GM06990 (cell line): ENCODE measurements around the gene HPCAL1.

Experiments used
- DNase-seq: peaks from one replicate; pipeline ENCODE4 v3.0.0-alpha.2; 2011; ENCODE audit not compliant: insufficient read length; ENCODE audit errors: extremely low read depth
- H3K27me3 ChIP-seq: replicated peaks from 2 replicates; pipeline ENCODE4 v1.6.0; 2011; ENCODE audit warnings: low read length; ENCODE audit not compliant: control insufficient read depth, insufficient read depth
- H3K36me3 ChIP-seq: 2 replicates; pipeline ENCODE4 v1.5.1; 2011; ENCODE audit warnings: low read length; ENCODE audit not compliant: control insufficient read depth, insufficient read depth
- H3K4me3 ChIP-seq: replicated peaks from 2 replicates; pipeline ENCODE4 v1.5.1; 2011; ENCODE audit warnings: low read depth, mild to moderate bottlenecking, control low read depth, low read length
- TF ChIP-seq, protein P1 (sequence below): IDR thresholded peaks from 2 replicates; pipeline ENCODE4 v1.5.1; 2011; ENCODE audit warnings: low read length, control low read depth, mild to moderate bottlenecking, inconsistent platforms; ENCODE audit not compliant: insufficient read depth, poor library complexity, severe bottlenecking

Gene HPCAL1

DNA sequence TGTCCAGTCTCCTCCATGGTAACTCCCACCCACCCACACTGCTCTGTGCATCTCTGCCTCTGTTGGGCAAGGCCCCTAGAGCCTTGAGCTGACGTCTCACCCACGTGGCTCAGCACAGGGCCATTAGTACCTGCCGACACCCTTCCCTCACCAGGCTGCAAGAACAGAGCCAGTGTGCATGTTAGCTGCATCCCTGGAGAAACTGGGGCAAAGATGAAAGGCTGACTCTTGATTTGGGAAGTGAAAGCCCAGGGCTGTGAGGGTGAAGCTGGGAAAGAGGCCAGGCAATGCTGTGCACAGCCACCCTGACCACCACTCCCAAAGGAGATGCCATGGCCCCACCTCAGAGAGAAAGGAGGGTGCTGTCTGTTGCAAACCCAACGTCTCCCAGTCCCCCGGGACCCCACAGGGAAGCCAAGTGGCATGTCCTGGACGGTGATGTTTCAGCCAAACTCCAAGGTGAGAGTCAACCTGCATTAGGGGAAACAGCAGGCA, 20.0 kb upstream of the HPCAL1 start:
- no peaks in the 10 kb centered on the region for H3K36me3 ChIP-seq
- H3K27me3 ChIP-seq: no peaks in the 10 kb centered on the region; the same call in none of the 2 replicates
- no peak for DNase-seq
- TF ChIP-seq, protein P1, sequence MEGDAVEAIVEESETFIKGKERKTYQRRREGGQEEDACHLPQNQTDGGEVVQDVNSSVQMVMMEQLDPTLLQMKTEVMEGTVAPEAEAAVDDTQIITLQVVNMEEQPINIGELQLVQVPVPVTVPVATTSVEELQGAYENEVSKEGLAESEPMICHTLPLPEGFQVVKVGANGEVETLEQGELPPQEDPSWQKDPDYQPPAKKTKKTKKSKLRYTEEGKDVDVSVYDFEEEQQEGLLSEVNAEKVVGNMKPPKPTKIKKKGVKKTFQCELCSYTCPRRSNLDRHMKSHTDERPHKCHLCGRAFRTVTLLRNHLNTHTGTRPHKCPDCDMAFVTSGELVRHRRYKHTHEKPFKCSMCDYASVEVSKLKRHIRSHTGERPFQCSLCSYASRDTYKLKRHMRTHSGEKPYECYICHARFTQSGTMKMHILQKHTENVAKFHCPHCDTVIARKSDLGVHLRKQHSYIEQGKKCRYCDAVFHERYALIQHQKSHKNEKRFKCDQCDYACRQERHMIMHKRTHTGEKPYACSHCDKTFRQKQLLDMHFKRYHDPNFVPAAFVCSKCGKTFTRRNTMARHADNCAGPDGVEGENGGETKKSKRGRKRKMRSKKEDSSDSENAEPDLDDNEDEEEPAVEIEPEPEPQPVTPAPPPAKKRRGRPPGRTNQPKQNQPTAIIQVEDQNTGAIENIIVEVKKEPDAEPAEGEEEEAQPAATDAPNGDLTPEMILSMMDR: no peak
- H3K4me3 ChIP-seq: no peak overlapping the region

- Histone ChIP-seq H3K4me3 (no peak overlapping the region), H3K27me3 (no peaks in the 10 kb centered on the region; the same call in none of the 2 replicates), H3K36me3 (no peaks in the 10 kb centered on the region)
- TF ChIP-seq, protein P1: no peak
- no peak for DNase-seq
These were observed 19.3 kb upstream of the HPCAL1 start for GRCh38 chr2:10283106-10284062.

- Histone ChIP-seq H3K4me3 (no peak overlapping the region), H3K36me3 (no peaks in the 10 kb centered on the region), H3K27me3 (no peaks in the 10 kb centered on the region; the same call in 1 of the 2 replicates)
- no peak for DNase-seq
- TF ChIP-seq, protein P1: no peak
These were observed 18.4 kb upstream of the HPCAL1 start for GRCh38 chr2:10284108-10284870.

GRCh38 chr2:10285191-10285555, 17.5 kb upstream of the HPCAL1 start:
- Histone ChIP-seq H3K4me3 (no peak overlapping the region), H3K36me3 (no peaks in the 10 kb centered on the region), H3K27me3 (no peaks in the 10 kb centered on the region; the same call in 1 of the 2 replicates)
- TF ChIP-seq, protein P1: no peak
- no peak for DNase-seq

GRCh38 chr2:10285556-10286198, 17.0 kb upstream of the HPCAL1 start:
- no peak for DNase-seq
- no peaks in the 10 kb centered on the region; the same call in 1 of the 2 replicates for H3K27me3 ChIP-seq
- TF ChIP-seq, protein P1: no peak
- H3K36me3 ChIP-seq: no peaks in the 10 kb centered on the region
- no peak overlapping the region for H3K4me3 ChIP-seq
